GM12891 (cell line): ENCODE measurements around the gene PIGV.

ENCODE experiments used
- POLR2A ChIP-seq: IDR thresholded peaks from 2 replicates; pipeline ENCODE4 v1.6.1; 2011; ENCODE audit warnings: low read depth, low read length, control low read depth
- TAF1 ChIP-seq: IDR thresholded peaks from 2 replicates; pipeline ENCODE4 v1.6.1; 2011; ENCODE audit warnings: low read depth, low read length, control low read depth

- TF ChIP-seq TAF1: no peak
- TF ChIP-seq POLR2A: no peak
Observed at GRCh38 chr1:26747048-26747447, 40.7 kb upstream of the PIGV start.
